Stimulated activated CD8-positive, alpha-beta memory T cell treated with anti-CD3 and anti-CD28 coated beads, Interleukin-7, amount 100 ng/mL, for 4 hours (primary cell): Measurements from ENCODE around the gene CNTN6.

ENCODE experiments used
- DNase-seq, 2 donors: peaks; one replicate each; pipeline ENCODE4 v3.0.0-alpha.2; 2020; ENCODE audit warnings: low read depth in 2 of 2

CNTN6 gene

GRCh38 chr3:1421577-1421976 lies 328.8 kb downstream of the CNTN6 start:
- DNase-seq: no peak

- no peak for DNase-seq
Observed at GRCh38 chr3:1423566-1424089, 330.8 kb downstream of the CNTN6 start.

GRCh38 chr3:1439395-1439794 lies 346.6 kb downstream of the CNTN6 start:
- DNase-seq: no peak

- no peak for DNase-seq
Observed at GRCh38 chr3:1442271-1442670, 349.4 kb downstream of the CNTN6 start.

- no peak for DNase-seq
Observed at GRCh38 chr3:1444195-1444594, 351.4 kb downstream of the CNTN6 start.

- DNase-seq: no peak
Observed at GRCh38 chr3:1446531-1446930, 353.7 kb downstream of the CNTN6 start.

GRCh38 chr3:1447452-1447851 lies 354.6 kb downstream of the CNTN6 start:
- DNase-seq: no peak

- no peak for DNase-seq
Observed at GRCh38 chr3:1448443-1448842, 355.6 kb downstream of the CNTN6 start.
